Measurements from ENCODE around the gene PDAP1. TPM values are rescaled to one million over a fixed set of nuclear protein-coding genes. Genes with fewer than 3 reads are reported as not detected.

Gene PDAP1
- total and polyA plus RNA-seq, 10 of the 15 experiments (the other 5 are each of a cell fraction or from before 2014, with no cell fraction given) = 6.6 to 200 (median 87.7) TPM

- TF ChIP-seq ZBTB40 (IDR thresholded peaks at IDR 0.05; ENCODE audit: borderline replicate concordance) (no peak), MTA2 (IDR thresholded peaks at IDR 0.05; ENCODE audit: low read depth) (no peak)
These were observed 1.4 kb upstream of the PDAP1 start (continued) for GRCh38 chr7:99409806-99410205.

- in situ Hi-C loops (cut with MboI) = no loop called here
These were observed 785 bp upstream of the PDAP1 start for GRCh38 chr7:99409192-99409572.

More at GRCh38 chr7:99409192-99409572, 785 bp upstream of the PDAP1 start:
- DNase-seq (ENCODE audit: low read depth, low spot score) (no peak), ATAC-seq (peak; percentile 14), FAIRE-seq (no peak)
- H3K4me2 ChIP-seq (ENCODE audit: control insufficient read depth, insufficient read depth) = peak overlapping the region; percentile 58; the same call in 1 of the 2 replicates
- H3K27ac ChIP-seq (ENCODE audit: control insufficient read depth, insufficient read depth) = peak overlapping the region; percentile 99
- TF ChIP-seq HDGF (IDR thresholded peaks at IDR 0.05) (0 out of 2 replicates have a peak, but pooled peaks have one; percentile 4), GATAD2B (conservative IDR thresholded peaks at IDR 0.05; ENCODE audit: low read depth) (no peak), YY1 (IDR thresholded peaks at IDR 0.05; ENCODE audit: low read depth, low read length) (0 out of 2 replicates have a peak, but pooled peaks have one; percentile 3), HSF1 (IDR thresholded peaks at IDR 0.05; ENCODE audit: low read depth, low read length) (0 out of 2 replicates have a peak, but pooled peaks have one; percentile 1), CBX3 (IDR thresholded peaks at IDR 0.05; ENCODE audit: borderline replicate concordance, low read depth) (no peak)
- ChIA-PET POLR2A (interaction anchor here (0.6 to 4.9 kb wide), 17 partner anchors 11 to 511 kb away, joined by 3 to 51 read pairs (median 5); partner anchors contain the start of genes ARPC1A, ARPC1B, ATP5MF and CPSF4), SMC1A (ENCODE audit: uncharacterized antibody, unreplicated experiment) (interaction anchor here (0.7 to 3.2 kb wide), 10 partner anchors 13 to 150 kb away, joined by 3 to 20 read pairs (median 3); partner anchors contain the start of genes ARPC1B, CPSF4 and PTCD1), CTCF (interaction anchor here (0.5 to 4.6 kb wide), 9 partner anchors 10 to 176 kb away, joined by 3 to 31 read pairs (median 4); no protein-coding TSS in a partner anchor), RAD21 (ENCODE audit: unreplicated experiment) (interaction anchor here (1.0 to 2.7 kb wide), 9 partner anchors 29 to 91 kb away, joined by 3 to 8 read pairs (median 7); partner anchors contain the start of genes ARPC1A, CPSF4, PTCD1 and ZNF394)
- intact Hi-C loops (cut with micrococcal nuclease; ENCODE audit: unreplicated experiment) = loop anchor here (2.0 to 5.0 kb wide), 2 partner anchors 28 to 37 kb away; partner anchors contain the start of gene ARPC1B
- peak overlapping the region; percentile 100 for H3K4me3 ChIP-seq
- peaks cover 62% of the 10 kb centered on the region for H3K79me2 ChIP-seq (ENCODE audit: control insufficient read depth, insufficient read depth, low read length)
- WGBS (ENCODE audit: insufficient coverage, insufficient replicate concordance, low lambda C conversion rate, missing lambda C conversion rate) = 1% methylated on average over 18 of the region's 18 CpGs
- TSS peak; percentile 68 for BruUV-seq (replicated peaks)
- no peaks in the 10 kb centered on the region for H3K9me3 ChIP-seq (replicated peaks; ENCODE audit: control insufficient read depth, insufficient read depth, low read length)
- peak overlapping the region; percentile 98 for H3K9ac ChIP-seq (ENCODE audit: control insufficient read depth, insufficient read depth, low read length)
- peak overlapping the region; percentile 98 for H2AFZ ChIP-seq (ENCODE audit: control insufficient read depth, low read depth, low read length)
- H3K36me3 ChIP-seq (ENCODE audit: control insufficient read depth in 2 of 2, insufficient read depth in 2 of 2, low read length in 1 of 2) = peaks cover 6 to 15% of the 10 kb centered on the region in 2 experiments
- H4K20me1 ChIP-seq (ENCODE audit: control insufficient read depth, insufficient read depth) = no peaks in the 10 kb centered on the region
- peaks cover 12% of the 10 kb centered on the region for H3K4me1 ChIP-seq (ENCODE audit: control insufficient read depth, insufficient read depth, low read length)
- H3K27me3 ChIP-seq (replicated peaks in 1 of 2; ENCODE audit: control insufficient read depth in 2 of 2, insufficient read depth in 2 of 2, low read length in 1 of 2) = no peaks in the 10 kb centered on the region
